Measurements from ENCODE around the gene RAVER1. TPM values are rescaled to one million over a fixed set of nuclear protein-coding genes. Genes with fewer than 3 reads are reported as not detected.
A peak's percentile ranks its signal among the peaks of the same experiment; 100 is the strongest.

The RAVER1 gene
- total and polyA plus RNA-seq, 10 of the 15 experiments (the other 5 are each of a cell fraction or from before 2014, with no cell fraction given) = 0.03 to 87.0 (median 12.1) TPM

- Histone ChIP-seq H3K27ac (ENCODE audit: control insufficient read depth, insufficient read depth) (no peak overlapping the region), H3K9ac (ENCODE audit: control insufficient read depth, insufficient read depth, low read length) (peak overlapping the region; percentile 30; the same call in 1 of the 2 replicates), H3K4me1 (ENCODE audit: control insufficient read depth, insufficient read depth, low read length) (peaks cover 25% of the 10 kb centered on the region), H4K20me1 (ENCODE audit: control insufficient read depth, insufficient read depth) (no peaks in the 10 kb centered on the region), H3K79me2 (ENCODE audit: control insufficient read depth, insufficient read depth, low read length) (no peaks in the 10 kb centered on the region), H3K36me3 (ENCODE audit: control insufficient read depth in 2 of 2, insufficient read depth in 2 of 2, low read length in 1 of 2) (no peaks in the 10 kb centered on the region; a peak in 1 of 4 replicates), H3K9me3 (replicated peaks; ENCODE audit: control insufficient read depth, insufficient read depth, low read length) (no peaks in the 10 kb centered on the region; the same call in 2 of the 3 replicates), H3K4me3 (peak overlapping the region; percentile 52; the same call in 1 of the 2 replicates), H2AFZ (ENCODE audit: control insufficient read depth, low read depth, low read length) (peak overlapping the region; percentile 76), H3K27me3 (replicated peaks in 1 of 2; ENCODE audit: control insufficient read depth in 2 of 2, insufficient read depth in 2 of 2, low read length in 1 of 2) (peaks cover 2 to 10% of the 10 kb centered on the region in 2 experiments; a peak in 3 of 4 replicates), H3K4me2 (ENCODE audit: control insufficient read depth, insufficient read depth) (peak overlapping the region; percentile 76)
- 48% methylated on average over 31 of the region's 58 CpGs for whole genome bisulfite sequencing (ENCODE audit: insufficient coverage, insufficient replicate concordance, low lambda C conversion rate, missing lambda C conversion rate)
- TF ChIP-seq ZNF687 (IDR thresholded peaks at IDR 0.05) = 0 out of 2 replicates have a peak, but pooled peaks have one; percentile 26
- TF ChIP-seq, protein P1, sequence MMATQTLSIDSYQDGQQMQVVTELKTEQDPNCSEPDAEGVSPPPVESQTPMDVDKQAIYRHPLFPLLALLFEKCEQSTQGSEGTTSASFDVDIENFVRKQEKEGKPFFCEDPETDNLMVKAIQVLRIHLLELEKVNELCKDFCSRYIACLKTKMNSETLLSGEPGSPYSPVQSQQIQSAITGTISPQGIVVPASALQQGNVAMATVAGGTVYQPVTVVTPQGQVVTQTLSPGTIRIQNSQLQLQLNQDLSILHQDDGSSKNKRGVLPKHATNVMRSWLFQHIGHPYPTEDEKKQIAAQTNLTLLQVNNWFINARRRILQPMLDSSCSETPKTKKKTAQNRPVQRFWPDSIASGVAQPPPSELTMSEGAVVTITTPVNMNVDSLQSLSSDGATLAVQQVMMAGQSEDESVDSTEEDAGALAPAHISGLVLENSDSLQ (IDR thresholded peaks at IDR 0.05) = no peak
- TF ChIP-seq EED (IDR thresholded peaks at IDR 0.05; ENCODE audit: low read depth) = 0 out of 2 replicates have a peak, but pooled peaks have one; percentile 3
- TF ChIP-seq, protein P2, sequence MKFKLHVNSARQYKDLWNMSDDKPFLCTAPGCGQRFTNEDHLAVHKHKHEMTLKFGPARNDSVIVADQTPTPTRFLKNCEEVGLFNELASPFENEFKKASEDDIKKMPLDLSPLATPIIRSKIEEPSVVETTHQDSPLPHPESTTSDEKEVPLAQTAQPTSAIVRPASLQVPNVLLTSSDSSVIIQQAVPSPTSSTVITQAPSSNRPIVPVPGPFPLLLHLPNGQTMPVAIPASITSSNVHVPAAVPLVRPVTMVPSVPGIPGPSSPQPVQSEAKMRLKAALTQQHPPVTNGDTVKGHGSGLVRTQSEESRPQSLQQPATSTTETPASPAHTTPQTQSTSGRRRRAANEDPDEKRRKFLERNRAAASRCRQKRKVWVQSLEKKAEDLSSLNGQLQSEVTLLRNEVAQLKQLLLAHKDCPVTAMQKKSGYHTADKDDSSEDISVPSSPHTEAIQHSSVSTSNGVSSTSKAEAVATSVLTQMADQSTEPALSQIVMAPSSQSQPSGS (IDR thresholded peaks at IDR 0.05; ENCODE audit: low read length) = no peak
- no peak for TF ChIP-seq DPF2 (IDR thresholded peaks at IDR 0.05)
- TF ChIP-seq NBN (IDR thresholded peaks at IDR 0.05) = no peak
- TF ChIP-seq ZNF622 (IDR thresholded peaks at IDR 0.05) = no peak
- intact Hi-C loops (cut with micrococcal nuclease; ENCODE audit: unreplicated experiment) = no loop called here
- DNase-seq (ENCODE audit: low read depth, low spot score) = no peak
- no peak for FAIRE-seq
- in situ Hi-C loops (cut with MboI) = no loop called here
- ChIA-PET RAD21 (ENCODE audit: unreplicated experiment) (no interaction called here), CTCF (interaction anchor here (0.8 to 1.1 kb wide), 2 partner anchors 27 to 366 kb away, joined by 3 to 4 read pairs; no protein-coding TSS in a partner anchor), POLR2A (interaction anchor here (0.6 to 1.6 kb wide), 4 partner anchors 16 to 208 kb away, joined by 3 to 4 read pairs (median 4); partner anchors contain the start of gene ICAM1), SMC1A (ENCODE audit: uncharacterized antibody, unreplicated experiment) (no interaction called here)
- no TSS peak for BruUV-seq (replicated peaks)
- no peak for ATAC-seq
These were observed 37.3 kb downstream of the RAVER1 start for GRCh38 chr19:10295847-10296591.

Measured in GM12878 (cell line).